Activated T-cell treated with anti-CD3 and anti-CD28 coated beads, Interleukin-2, amount 50 U/mL, for 48 hours (primary cell): ENCODE results near the gene KRT85.
"Not testable (repeated sequence)": the region's sequence is repeated elsewhere in the genome, so short reads cannot be mapped to it uniquely, and the experiment has no call there.

Experiments
- DNase-seq, 2 experiments: peaks; one replicate each; pipeline ENCODE4 v3.0.0-alpha.2; 2020

KRT85 gene

GRCh38 chr12:52347016-52347415, 20.3 kb downstream of the KRT85 start:
- DNase-seq: no peak

GRCh38 chr12:52346593-52346992, 20.7 kb downstream of the KRT85 start:
- DNase-seq: no peak

GRCh38 chr12:52345041-52345440, 22.2 kb downstream of the KRT85 start:
- DNase-seq: not testable (repeated sequence)

GRCh38 chr12:52344111-52344510, 23.2 kb downstream of the KRT85 start:
- no peak for DNase-seq

GRCh38 chr12:52343550-52343949, 23.7 kb downstream of the KRT85 start:
- DNase-seq: no peak

GRCh38 chr12:52342781-52343490, 24.3 kb downstream of the KRT85 start:
- no peak for DNase-seq

- no peak for DNase-seq
These were observed 26.2 kb downstream of the KRT85 start for GRCh38 chr12:52341066-52341580.

GRCh38 chr12:52338241-52338960, 28.9 kb downstream of the KRT85 start:
- DNase-seq: no peak

- DNase-seq: no peak
These were observed 30.2 kb downstream of the KRT85 start for GRCh38 chr12:52337054-52337453.

GRCh38 chr12:52336641-52337040, 30.6 kb downstream of the KRT85 start:
- DNase-seq: no peak

GRCh38 chr12:52335598-52336262, 31.6 kb downstream of the KRT85 start:
- DNase-seq: no peak

GRCh38 chr12:52334185-52334584, 33.1 kb downstream of the KRT85 start:
- DNase-seq: no peak

- DNase-seq: no peak
These were observed 34.0 kb downstream of the KRT85 start for GRCh38 chr12:52333321-52333720.

GRCh38 chr12:52332381-52332780, 34.9 kb downstream of the KRT85 start:
- no peak for DNase-seq

GRCh38 chr12:52331833-52332232, 35.4 kb downstream of the KRT85 start:
- no peak for DNase-seq

GRCh38 chr12:52331039-52331438, 36.2 kb downstream of the KRT85 start:
- DNase-seq: no peak

- no peak for DNase-seq
These were observed 39.3 kb downstream of the KRT85 start for GRCh38 chr12:52327830-52328500.

- DNase-seq: peak; percentile 81 to 82
These were observed 40.0 kb downstream of the KRT85 start for GRCh38 chr12:52327052-52327829.

GRCh38 chr12:52324153-52324444, 43.2 kb downstream of the KRT85 start:
- no peak for DNase-seq

GRCh38 chr12:52323416-52324152, 43.7 kb downstream of the KRT85 start:
- no peak for DNase-seq

GRCh38 chr12:52323001-52323400, 44.3 kb downstream of the KRT85 start:
- no peak for DNase-seq

- DNase-seq: no peak
These were observed 45.2 kb downstream of the KRT85 start for GRCh38 chr12:52322069-52322468.
